Mesothelial cell of epicardium (in vitro differentiated cells): ENCODE measurements around the gene BFSP1. TPM values are rescaled to one million over a fixed set of nuclear protein-coding genes. Genes with fewer than 3 reads are reported as not detected.

Experiments
- DNase-seq, 2 experiments: peaks; one replicate each; pipeline ENCODE4 v3.0.0; 2021; ENCODE audit warnings: low spot score in 2 of 2; ENCODE audit not compliant: unreplicated experiment in 2 of 2
- H3K27ac Mint-ChIP-seq: 2 replicates; pipeline ENCODE4 v1.8.0; 2021; ENCODE audit warnings: mixed read lengths
- H3K27me3 Mint-ChIP-seq: 2 replicates; pipeline ENCODE4 v1.8.0; 2021; ENCODE audit warnings: low read depth, mixed read lengths
- H3K36me3 Mint-ChIP-seq: 2 replicates; pipeline ENCODE4 v1.8.0; 2021; ENCODE audit warnings: mixed read lengths
- H3K4me1 Mint-ChIP-seq: 2 replicates; pipeline ENCODE4 v1.8.0; 2021; ENCODE audit warnings: mixed read lengths
- H3K4me3 Mint-ChIP-seq: 2 replicates; pipeline ENCODE4 v1.8.0; 2021; ENCODE audit warnings: mild to moderate bottlenecking, moderate library complexity, mixed read lengths
- H3K9me3 Mint-ChIP-seq: 2 replicates; pipeline ENCODE4 v1.8.0; 2021; ENCODE audit warnings: mixed read lengths
- total RNA-seq: library from RNA; stranded (reverse); gene quantifications from 3 replicates; pipeline ENCODE4 v1.2.1, GENCODE V29; 2021
- TF ChIP-seq, protein P1 (sequence below): fragments of 200-600 bp; sonication (generic); IDR thresholded peaks from one replicate; pipeline ENCODE4 v1.5.0; 2021; ENCODE audit warnings: antibody characterized with exemption; ENCODE audit not compliant: unreplicated experiment

BFSP1 gene
- total RNA-seq, 1 donor from 2014 or later, result 5.2 TPM

DNA sequence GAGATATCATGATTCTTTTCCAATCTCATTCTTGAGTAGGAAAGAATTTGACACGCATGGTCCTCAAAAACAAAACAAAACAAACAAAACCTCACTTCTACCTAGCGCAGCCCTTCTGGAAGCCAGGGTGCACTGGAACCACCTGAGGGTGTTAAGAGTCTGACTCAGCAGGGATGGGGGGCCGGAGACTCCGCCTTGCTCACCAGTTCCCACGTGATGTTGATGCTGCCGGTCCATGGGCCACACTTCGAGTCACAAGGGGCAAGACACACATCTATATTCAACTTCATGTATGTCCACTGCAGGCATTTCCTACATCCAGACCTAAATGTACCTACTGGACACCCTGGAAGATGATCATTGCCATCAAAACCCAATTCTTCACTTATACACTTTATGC is 30.4 kb downstream of the BFSP1 start:
- no peak overlapping the region for H3K4me3 Mint-ChIP-seq
- H3K27me3 Mint-ChIP-seq, result no peaks in the 10 kb centered on the region
- no peak for DNase-seq
- H3K9me3 Mint-ChIP-seq, result no peaks in the 10 kb centered on the region
- H3K27ac Mint-ChIP-seq, result no peak overlapping the region
- H3K36me3 Mint-ChIP-seq, result no peaks in the 10 kb centered on the region
- TF ChIP-seq, protein P1, sequence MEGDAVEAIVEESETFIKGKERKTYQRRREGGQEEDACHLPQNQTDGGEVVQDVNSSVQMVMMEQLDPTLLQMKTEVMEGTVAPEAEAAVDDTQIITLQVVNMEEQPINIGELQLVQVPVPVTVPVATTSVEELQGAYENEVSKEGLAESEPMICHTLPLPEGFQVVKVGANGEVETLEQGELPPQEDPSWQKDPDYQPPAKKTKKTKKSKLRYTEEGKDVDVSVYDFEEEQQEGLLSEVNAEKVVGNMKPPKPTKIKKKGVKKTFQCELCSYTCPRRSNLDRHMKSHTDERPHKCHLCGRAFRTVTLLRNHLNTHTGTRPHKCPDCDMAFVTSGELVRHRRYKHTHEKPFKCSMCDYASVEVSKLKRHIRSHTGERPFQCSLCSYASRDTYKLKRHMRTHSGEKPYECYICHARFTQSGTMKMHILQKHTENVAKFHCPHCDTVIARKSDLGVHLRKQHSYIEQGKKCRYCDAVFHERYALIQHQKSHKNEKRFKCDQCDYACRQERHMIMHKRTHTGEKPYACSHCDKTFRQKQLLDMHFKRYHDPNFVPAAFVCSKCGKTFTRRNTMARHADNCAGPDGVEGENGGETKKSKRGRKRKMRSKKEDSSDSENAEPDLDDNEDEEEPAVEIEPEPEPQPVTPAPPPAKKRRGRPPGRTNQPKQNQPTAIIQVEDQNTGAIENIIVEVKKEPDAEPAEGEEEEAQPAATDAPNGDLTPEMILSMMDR, result no peak
- peaks cover 12% of the 10 kb centered on the region for H3K4me1 Mint-ChIP-seq

DNA sequence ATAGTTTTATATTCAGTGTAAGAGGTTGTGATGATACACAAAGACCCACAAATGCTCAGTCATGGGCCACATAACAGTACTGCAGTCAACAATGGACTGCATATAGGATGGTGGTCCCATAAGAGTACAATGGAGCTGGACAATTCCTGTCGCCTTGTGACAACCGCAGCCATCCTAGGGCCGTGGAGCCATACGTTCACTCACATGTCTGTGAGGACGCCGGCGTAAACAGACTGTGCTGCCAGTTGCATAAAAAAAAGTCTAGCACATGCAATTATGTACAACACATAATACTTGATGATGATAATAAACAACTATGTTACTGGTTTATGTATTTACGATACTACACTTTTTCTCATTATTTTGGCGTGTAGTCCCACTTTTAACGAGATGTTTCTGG is 30.9 kb downstream of the BFSP1 start:
- no peaks in the 10 kb centered on the region for H3K9me3 Mint-ChIP-seq
- no peaks in the 10 kb centered on the region for H3K36me3 Mint-ChIP-seq
- no peak overlapping the region for H3K27ac Mint-ChIP-seq
- TF ChIP-seq, protein P1, result no peak
- no peak for DNase-seq
- no peaks in the 10 kb centered on the region for H3K27me3 Mint-ChIP-seq
- peaks cover 10% of the 10 kb centered on the region for H3K4me1 Mint-ChIP-seq
- no peak overlapping the region for H3K4me3 Mint-ChIP-seq

DNA sequence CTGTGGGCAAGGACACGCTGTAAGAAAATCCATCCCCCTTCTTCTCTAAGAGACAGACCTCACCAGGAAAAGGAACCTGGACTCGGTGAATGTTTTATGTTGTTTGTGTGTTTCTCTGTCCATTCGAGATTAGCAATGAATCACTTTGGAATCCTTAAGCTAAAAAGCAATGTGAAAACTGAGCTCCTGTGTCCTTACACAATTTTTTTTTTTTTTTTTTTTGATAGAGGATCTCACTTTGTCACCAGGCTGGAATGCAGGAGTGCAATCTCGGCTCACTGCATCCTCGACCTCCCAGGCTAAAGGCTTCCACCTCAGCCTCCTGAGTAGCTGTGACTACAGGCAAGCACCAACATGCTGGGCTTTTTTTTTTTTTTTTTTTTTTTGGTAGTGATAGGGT is 32.1 kb downstream of the BFSP1 start:
- no peaks in the 10 kb centered on the region for H3K27me3 Mint-ChIP-seq
- DNase-seq, result no peak
- no peak overlapping the region for H3K27ac Mint-ChIP-seq
- H3K36me3 Mint-ChIP-seq, result peaks cover 4% of the 10 kb centered on the region
- H3K9me3 Mint-ChIP-seq, result no peaks in the 10 kb centered on the region
- TF ChIP-seq, protein P1, result no peak
- H3K4me1 Mint-ChIP-seq, result peaks cover 5% of the 10 kb centered on the region
- no peak overlapping the region for H3K4me3 Mint-ChIP-seq

DNA sequence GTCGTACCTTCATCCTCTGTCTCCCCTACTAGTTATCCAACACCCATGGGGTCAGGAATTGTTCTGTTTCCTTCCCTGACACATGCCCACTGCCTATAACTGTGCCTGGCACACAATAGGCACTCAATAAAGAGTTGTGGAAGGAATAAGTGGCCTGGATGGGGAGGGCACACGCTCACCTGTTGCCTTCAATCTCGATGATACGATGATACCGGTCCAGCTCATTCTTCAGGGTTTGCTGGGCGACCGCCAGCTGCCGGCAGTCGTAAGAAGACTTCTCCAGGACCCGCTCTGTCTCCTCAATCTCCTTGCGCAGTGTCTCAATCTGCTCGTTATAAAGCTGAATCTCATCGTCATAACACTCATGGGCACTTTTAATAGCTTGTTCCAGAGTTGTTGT is 32.5 kb downstream of the BFSP1 start:
- no peak for DNase-seq
- H3K36me3 Mint-ChIP-seq, result peaks cover 6% of the 10 kb centered on the region
- no peak overlapping the region for H3K27ac Mint-ChIP-seq

DNA sequence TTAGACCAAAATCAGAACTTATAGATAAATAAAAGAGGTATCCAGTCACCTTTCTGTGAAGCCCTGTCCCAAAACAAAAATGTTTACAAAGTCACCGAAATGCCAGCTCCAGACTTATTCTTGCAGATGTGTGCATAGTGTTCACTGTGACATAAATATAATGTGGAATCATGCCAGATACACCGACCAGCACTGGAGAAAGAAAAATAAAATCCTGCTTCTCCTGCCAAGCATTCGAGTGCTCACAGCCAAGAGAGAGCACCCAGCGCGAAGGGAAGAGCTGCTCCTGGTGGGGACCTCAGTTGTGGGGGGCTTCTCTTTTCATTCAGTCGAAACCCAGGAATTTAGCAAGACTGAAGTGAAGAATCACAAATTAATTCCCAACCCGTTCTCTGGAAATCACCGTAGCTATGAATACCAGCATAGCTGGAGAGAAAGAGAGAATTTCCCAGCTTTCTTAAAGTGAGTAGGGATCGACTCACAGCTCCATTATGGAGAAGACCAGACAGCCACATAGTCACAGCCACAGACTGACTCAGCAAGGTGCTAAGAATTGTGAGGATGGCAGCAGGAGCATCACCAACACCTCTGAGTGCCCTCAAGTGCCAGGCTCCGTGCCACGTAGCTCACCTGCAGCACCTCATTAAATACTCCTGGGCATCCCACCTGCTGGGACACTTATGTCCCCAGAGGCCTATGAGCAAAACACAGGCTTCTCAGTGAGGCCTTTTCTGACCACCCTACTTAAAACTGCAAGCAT is 33.2 kb downstream of the BFSP1 start:
- TF ChIP-seq, protein P1, result no peak
- Mint-ChIP-seq H3K27me3 (no peaks in the 10 kb centered on the region), H3K4me1 (peaks cover 5% of the 10 kb centered on the region), H3K4me3 (no peak overlapping the region), H3K9me3 (peaks cover 4% of the 10 kb centered on the region), H3K36me3 (peaks cover 8% of the 10 kb centered on the region), H3K27ac (no peak overlapping the region)
- DNase-seq, result no peak

More for the DNA sequence above, 32.5 kb downstream of the BFSP1 start:
- no peaks in the 10 kb centered on the region for H3K9me3 Mint-ChIP-seq
- no peaks in the 10 kb centered on the region for H3K27me3 Mint-ChIP-seq
- H3K4me3 Mint-ChIP-seq, result no peak overlapping the region
- H3K4me1 Mint-ChIP-seq, result peaks cover 5% of the 10 kb centered on the region
- TF ChIP-seq, protein P1, result no peak
